Suppressor macrophage treated with lipopolysaccharide for 4 hours (primary cell): ENCODE measurements around the gene GOLGA8T.
"Not testable (repeated sequence)": the region's sequence is repeated elsewhere in the genome, so short reads cannot be mapped to it uniquely, and the experiment has no call there.

Source experiments
- DNase-seq: peaks from one replicate; pipeline ENCODE4 v3.0.0-alpha.2; 2020

The GOLGA8T gene

GRCh38 chr15:30134751-30135150 is at the start of gene GOLGA8T:
TSS of gene GOLGA8T (plus strand) at chr15:30135051. CDS start at chr15:30135149, 98 bp downstream.
- not testable (repeated sequence) for DNase-seq

GRCh38 chr15:30097827-30098226 is 37.0 kb upstream of the GOLGA8T start:
- not testable (repeated sequence) for DNase-seq

GRCh38 chr15:30102890-30103289 is 32.0 kb upstream of the GOLGA8T start:
- not testable (repeated sequence) for DNase-seq

GRCh38 chr15:30103941-30104507 is 30.8 kb upstream of the GOLGA8T start:
- not testable (repeated sequence) for DNase-seq

GRCh38 chr15:30110591-30110990 is 24.3 kb upstream of the GOLGA8T start:
- DNase-seq, result not testable (repeated sequence)

- DNase-seq, result not testable (repeated sequence)
Measured at GRCh38 chr15:30130066-30130465, 4.8 kb upstream of the GOLGA8T start.

GRCh38 chr15:30143246-30143645 is 8.4 kb downstream of the GOLGA8T start:
- not testable (repeated sequence) for DNase-seq

- DNase-seq, result not testable (repeated sequence)
Measured at GRCh38 chr15:30149891-30150290, 15.0 kb downstream of the GOLGA8T start.

GRCh38 chr15:30162479-30163357 is 27.9 kb downstream of the GOLGA8T start:
- not testable (repeated sequence) for DNase-seq

- DNase-seq, result not testable (repeated sequence)
Measured at GRCh38 chr15:30163759-30164158, 28.9 kb downstream of the GOLGA8T start.

GRCh38 chr15:30164257-30164656 is 29.4 kb downstream of the GOLGA8T start:
- not testable (repeated sequence) for DNase-seq

GRCh38 chr15:30167403-30167802 is 32.6 kb downstream of the GOLGA8T start:
- DNase-seq, result not testable (repeated sequence)

GRCh38 chr15:30167886-30168285 is 33.0 kb downstream of the GOLGA8T start:
- DNase-seq, result not testable (repeated sequence)

GRCh38 chr15:30171452-30171851 is 36.6 kb downstream of the GOLGA8T start:
- DNase-seq, result not testable (repeated sequence)

GRCh38 chr15:30173041-30173608 is 38.3 kb downstream of the GOLGA8T start:
- peak; percentile 0 for DNase-seq

- not testable (repeated sequence) for DNase-seq
Measured at GRCh38 chr15:30175291-30175690, 40.4 kb downstream of the GOLGA8T start.

- not testable (repeated sequence) for DNase-seq
Measured at GRCh38 chr15:30176613-30177012, 41.8 kb downstream of the GOLGA8T start.

- not testable (repeated sequence) for DNase-seq
Measured at GRCh38 chr15:30179814-30180213, 45.0 kb downstream of the GOLGA8T start.

GRCh38 chr15:30185495-30185894 is 50.6 kb downstream of the GOLGA8T start:
- DNase-seq, result not testable (repeated sequence)

- not testable (repeated sequence) for DNase-seq
Measured at GRCh38 chr15:30187429-30187828, 52.6 kb downstream of the GOLGA8T start.

GRCh38 chr15:30189754-30190153 is 54.9 kb downstream of the GOLGA8T start:
- not testable (repeated sequence) for DNase-seq

- not testable (repeated sequence) for DNase-seq
Measured at GRCh38 chr15:30191143-30191542, 56.3 kb downstream of the GOLGA8T start.

- not testable (repeated sequence) for DNase-seq
Measured at GRCh38 chr15:30191639-30192038, 56.8 kb downstream of the GOLGA8T start.
